Endodermal cell (in vitro differentiated cells): ENCODE data around the gene FAM200B. TPM values are rescaled to one million over a fixed set of nuclear protein-coding genes. Genes with fewer than 3 reads are reported as not detected.
A peak's percentile ranks its signal among the peaks of the same experiment; 100 is the strongest.

ENCODE experiments used
- DNase-seq: peaks from one replicate; pipeline ENCODE4 v3.0.0-alpha.2; 2017
- H3K27ac ChIP-seq: 2 replicates; pipeline ENCODE4 v1.5.1; 2013; ENCODE audit warnings: mild to moderate bottlenecking, low read depth, low read length, moderate library complexity
- H3K27me3 ChIP-seq: 2 replicates; pipeline ENCODE4 v1.6.1; 2013; ENCODE audit warnings: mild to moderate bottlenecking, low read length, moderate library complexity; ENCODE audit not compliant: insufficient read depth, control insufficient read depth, poor library complexity, severe bottlenecking
- H3K36me3 ChIP-seq: 2 replicates; pipeline ENCODE4 v1.7.0; 2013; ENCODE audit warnings: mild to moderate bottlenecking, low read length, moderate library complexity; ENCODE audit not compliant: control insufficient read depth, insufficient read depth
- H3K4me1 ChIP-seq: one replicate; pipeline ENCODE4 v1.7.0; 2013; ENCODE audit warnings: low read length; ENCODE audit not compliant: control insufficient read depth, insufficient read depth
- H3K4me3 ChIP-seq: 2 replicates; pipeline ENCODE4 v1.5.1; 2013; ENCODE audit warnings: mild to moderate bottlenecking, low read length, moderate library complexity
- H3K9ac ChIP-seq: 2 replicates; pipeline ENCODE4 v1.6.1; 2013; ENCODE audit warnings: mild to moderate bottlenecking, low read length, moderate library complexity; ENCODE audit not compliant: poor library complexity, severe bottlenecking; ENCODE audit errors: extremely low read depth
- H3K9me3 ChIP-seq: 2 replicates; pipeline ENCODE4 v1.6.1; 2013; ENCODE audit warnings: mild to moderate bottlenecking, low read length, moderate library complexity; ENCODE audit not compliant: control insufficient read depth
- H3K27ac Mint-ChIP-seq: 2 replicates; pipeline ENCODE4 v1.8.0; 2020; ENCODE audit warnings: mixed read lengths
- H3K27me3 Mint-ChIP-seq: 2 replicates; pipeline ENCODE4 v1.8.0; 2021; ENCODE audit warnings: mild to moderate bottlenecking, mixed read lengths; ENCODE audit not compliant: insufficient read depth
- H3K36me3 Mint-ChIP-seq: 2 replicates; pipeline ENCODE4 v1.8.0; 2020; ENCODE audit warnings: low read depth, mixed read lengths
- H3K4me1 Mint-ChIP-seq: 2 replicates; pipeline ENCODE4 v1.8.0; 2020; ENCODE audit warnings: mixed read lengths
- H3K4me3 Mint-ChIP-seq: 2 replicates; pipeline ENCODE4 v1.8.0; 2020; ENCODE audit warnings: mild to moderate bottlenecking, moderate library complexity, mixed read lengths
- H3K9me3 Mint-ChIP-seq: 2 replicates; pipeline ENCODE4 v1.8.0; 2020; ENCODE audit warnings: mild to moderate bottlenecking, mixed read lengths
- WGBS, 2 experiments: methylation state at CpG; one replicate each; pipeline versions ENCODE4 v1.1.5 to v1.1.7; 2013; ENCODE audit warnings: missing lambda C conversion rate in 2 of 2, mixed read lengths in 1 of 2; ENCODE audit not compliant: insufficient coverage in 1 of 2, insufficient read length in 1 of 2; 5-methylcytosine and 5-hydroxymethylcytosine counted together
- total RNA-seq, 2 donors: library from RNA; stranded (reverse); fragmentation: NEBNext Ultra II Directional in 1 of 2; extraction: Animal tissue kit (Norgen Biotek cat#: 25700) in 1 of 2; gene quantifications; 2 replicates in 1 of 2; 3 replicates in 1 of 2; pipeline ENCODE4 v1.2.1, GENCODE V29; 2021
- TF ChIP-seq, protein P1 (sequence below): fragments of 200-600 bp; sonication (generic); conservative IDR thresholded peaks from 2 replicates; pipeline ENCODE4 v1.5.0; 2021; ENCODE audit warnings: antibody characterized with exemption, mild to moderate bottlenecking

FAM200B gene
- total RNA-seq, 2 donors from 2014 or later, result 18.1 to 27.8 TPM

DNA sequence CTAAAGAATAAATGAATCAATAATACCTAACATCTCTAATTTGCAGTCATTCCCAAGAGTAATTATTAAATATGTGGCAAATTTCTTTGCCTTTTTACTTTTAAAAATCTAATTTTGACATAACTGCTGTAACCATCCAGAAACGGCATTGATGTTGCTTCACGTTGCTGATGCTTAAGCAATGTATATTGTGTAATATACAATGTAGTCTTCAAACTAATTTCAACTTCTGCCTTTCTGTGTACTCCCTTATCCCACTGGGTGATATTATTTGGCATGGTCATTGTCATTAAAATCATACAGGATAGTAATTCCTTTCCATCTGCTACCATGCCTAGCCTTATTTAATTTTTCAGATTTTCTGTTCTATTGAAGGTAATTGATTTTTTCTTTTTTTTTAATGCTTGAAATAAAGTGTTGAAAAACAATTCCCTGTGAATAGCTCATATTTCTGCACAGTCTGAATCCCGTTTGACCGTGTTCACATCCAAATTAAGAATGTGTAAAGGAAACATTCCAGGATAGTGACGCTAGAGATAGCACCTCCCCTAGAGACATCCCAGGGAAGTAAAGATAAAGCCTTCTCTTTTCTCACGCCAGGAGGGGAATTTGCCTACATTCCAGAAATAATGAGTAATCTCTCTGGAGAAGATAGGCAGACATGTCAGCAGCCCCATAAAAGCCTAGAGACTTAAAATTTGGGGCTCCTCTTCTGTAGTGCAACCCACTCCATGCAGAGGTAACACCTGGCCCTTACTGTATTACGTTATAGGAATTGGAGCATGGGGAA is 8.6 kb downstream of the FAM200B start:
- H3K36me3 ChIP-seq, result peaks cover 36% of the 10 kb centered on the region
- peaks cover 23% of the 10 kb centered on the region for H3K9me3 ChIP-seq
- H3K27me3 ChIP-seq, result no peaks in the 10 kb centered on the region
- DNase-seq, result peak; percentile 66
- peaks cover 4% of the 10 kb centered on the region for H3K4me1 ChIP-seq
- H3K4me3 ChIP-seq, result peak overlapping the region; percentile 26
- Mint-ChIP-seq H3K4me3 (no peak overlapping the region), H3K27ac (peak overlapping the region; percentile 97), H3K36me3 (peaks cover 32% of the 10 kb centered on the region), H3K27me3 (no peaks in the 10 kb centered on the region), H3K4me1 (peaks cover 26% of the 10 kb centered on the region), H3K9me3 (peaks cover 5% of the 10 kb centered on the region)
- 48% methylated on average over 7 of the region's 7 CpGs; no CpG with 5 or more reads in 1 of the 2 experiments for WGBS, 2 experiments
- H3K9ac ChIP-seq, result peak overlapping the region; percentile 63
- TF ChIP-seq, protein P1, sequence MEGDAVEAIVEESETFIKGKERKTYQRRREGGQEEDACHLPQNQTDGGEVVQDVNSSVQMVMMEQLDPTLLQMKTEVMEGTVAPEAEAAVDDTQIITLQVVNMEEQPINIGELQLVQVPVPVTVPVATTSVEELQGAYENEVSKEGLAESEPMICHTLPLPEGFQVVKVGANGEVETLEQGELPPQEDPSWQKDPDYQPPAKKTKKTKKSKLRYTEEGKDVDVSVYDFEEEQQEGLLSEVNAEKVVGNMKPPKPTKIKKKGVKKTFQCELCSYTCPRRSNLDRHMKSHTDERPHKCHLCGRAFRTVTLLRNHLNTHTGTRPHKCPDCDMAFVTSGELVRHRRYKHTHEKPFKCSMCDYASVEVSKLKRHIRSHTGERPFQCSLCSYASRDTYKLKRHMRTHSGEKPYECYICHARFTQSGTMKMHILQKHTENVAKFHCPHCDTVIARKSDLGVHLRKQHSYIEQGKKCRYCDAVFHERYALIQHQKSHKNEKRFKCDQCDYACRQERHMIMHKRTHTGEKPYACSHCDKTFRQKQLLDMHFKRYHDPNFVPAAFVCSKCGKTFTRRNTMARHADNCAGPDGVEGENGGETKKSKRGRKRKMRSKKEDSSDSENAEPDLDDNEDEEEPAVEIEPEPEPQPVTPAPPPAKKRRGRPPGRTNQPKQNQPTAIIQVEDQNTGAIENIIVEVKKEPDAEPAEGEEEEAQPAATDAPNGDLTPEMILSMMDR, result no peak
- peak overlapping the region; percentile 87 for H3K27ac ChIP-seq

DNA sequence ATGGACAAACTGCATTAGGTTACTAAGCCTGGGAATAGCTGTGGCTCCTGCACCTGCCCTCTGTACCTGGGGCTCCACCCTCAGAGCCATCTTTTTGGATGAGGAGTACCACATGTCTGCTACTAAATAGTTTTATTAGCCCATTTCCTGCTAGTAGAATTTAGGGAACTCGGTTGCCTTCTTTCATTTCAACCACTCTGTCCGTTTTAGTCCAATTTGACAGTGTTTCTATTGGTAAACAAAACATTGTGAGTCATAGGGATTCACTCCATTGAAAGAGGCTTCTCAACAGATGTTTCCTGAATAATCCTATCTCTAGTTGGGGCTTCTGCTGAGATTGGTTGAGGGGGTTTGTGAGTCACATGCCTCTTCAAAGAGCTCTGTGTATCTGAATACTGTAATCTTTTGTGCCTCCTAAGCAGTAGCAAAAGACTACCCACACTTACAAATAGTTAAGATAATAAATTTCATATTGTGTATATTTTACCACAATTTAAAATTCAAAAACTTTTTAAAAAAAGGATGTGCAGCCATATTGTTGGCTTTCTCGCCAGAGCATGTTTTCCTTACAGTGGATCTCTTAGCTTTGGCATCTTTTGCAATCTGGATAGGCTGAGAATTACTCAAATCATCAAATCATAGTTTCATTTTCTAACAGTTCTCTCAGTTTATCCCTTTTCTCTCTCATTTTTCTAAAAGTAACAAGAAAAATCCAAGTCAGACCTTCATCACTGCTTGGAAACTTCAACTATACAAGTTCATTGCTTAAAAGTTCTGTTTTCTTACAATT is 9.9 kb downstream of the FAM200B start:
- peak overlapping the region; percentile 63 for H3K9ac ChIP-seq

GRCh38 chr4:15692602-15693001 is 11.0 kb downstream of the FAM200B start:
- H3K9ac ChIP-seq, result no peak overlapping the region
- DNase-seq, result no peak
- WGBS, 2 experiments, result 86 to 92% methylated on average over 2 of the region's 2 CpGs
- Mint-ChIP-seq H3K27me3 (peaks cover 2% of the 10 kb centered on the region), H3K27ac (no peak overlapping the region), H3K9me3 (peaks cover 13% of the 10 kb centered on the region), H3K4me3 (no peak overlapping the region), H3K36me3 (peaks cover 13% of the 10 kb centered on the region), H3K4me1 (peaks cover 34% of the 10 kb centered on the region)
- H3K27ac ChIP-seq, result no peak overlapping the region
- TF ChIP-seq, protein P1, result no peak
- peaks cover 12% of the 10 kb centered on the region for H3K36me3 ChIP-seq
- peaks cover 4% of the 10 kb centered on the region for H3K4me1 ChIP-seq
- H3K27me3 ChIP-seq, result no peaks in the 10 kb centered on the region
- H3K9me3 ChIP-seq, result peaks cover 23% of the 10 kb centered on the region
- H3K4me3 ChIP-seq, result no peak overlapping the region

More for the DNA sequence above, 9.9 kb downstream of the FAM200B start:
- no peak overlapping the region for H3K4me3 ChIP-seq
- no peaks in the 10 kb centered on the region for H3K27me3 Mint-ChIP-seq
- peak overlapping the region; percentile 87 for H3K27ac ChIP-seq
- H3K4me1 ChIP-seq, result peaks cover 4% of the 10 kb centered on the region
- H3K36me3 Mint-ChIP-seq, result peaks cover 23% of the 10 kb centered on the region
- H3K9me3 ChIP-seq, result peaks cover 23% of the 10 kb centered on the region
- H3K4me3 Mint-ChIP-seq, result no peak overlapping the region
- WGBS, 2 experiments, result 75 to 81% methylated on average over 3 of the region's 3 CpGs
- peaks cover 34% of the 10 kb centered on the region for H3K4me1 Mint-ChIP-seq
- peaks cover 5% of the 10 kb centered on the region for H3K9me3 Mint-ChIP-seq
- peaks cover 23% of the 10 kb centered on the region for H3K36me3 ChIP-seq
- H3K27ac Mint-ChIP-seq, result peak overlapping the region; percentile 97
- DNase-seq, result no peak
- TF ChIP-seq, protein P1, result no peak
- H3K27me3 ChIP-seq, result no peaks in the 10 kb centered on the region
